HepG2 (cell line): ENCODE data around the gene CASKIN1. TPM values are rescaled to one million over a fixed set of nuclear protein-coding genes. Genes with fewer than 3 reads are reported as not detected.

Experiments
- ATAC-seq: fragments of 200-7000 bp; cut with Tn5 transposase; 3 replicates; pipeline ENCODE4 v1.9.1; 2020; ENCODE audit warnings: mild to moderate bottlenecking, moderate library complexity
- BruUV-seq: library from RNA; stranded (reverse); fragments of 400-500 nt; replicated peaks from 2 replicates; lab custom pipeline; 2021; lab: Mats Ljungman, UMichigan
- CTCF ChIA-PET: fragments of 300-600 bp; formaldehyde crosslinking; extraction: SDS; loops from one replicate; lab custom pipeline; 2021; ENCODE audit warnings: low total read pairs, inconsistent platforms, low intra/inter-chr PET ratio; lab: Yijun Ruan, JAX
- POLR2A ChIA-PET: fragments of 350-600 bp; sonication (Branson Sonifier 250); formaldehyde crosslinking; loops from one replicate; lab custom pipeline; 2020; ENCODE audit warnings: antibody characterized with exemption, inconsistent platforms; lab: Yijun Ruan, JAX
- DNase-seq: peaks from one replicate; pipeline ENCODE4 v3.0.0-alpha.2; 2015; ENCODE audit warnings: low spot score
- FAIRE-seq: peaks from 3 replicates; lab custom pipeline; 2011; peaks lifted over from hg19 to GRCh38; lab: Jason Lieb, UNC
- H2AFZ ChIP-seq: one replicate; pipeline ENCODE4 v1.6.1; 2011; ENCODE audit warnings: low read length, inconsistent platforms
- H3K27ac ChIP-seq: fragments of 300-600 bp; 3 replicates; pipeline ENCODE4 v1.8.0; 2011; ENCODE audit warnings: mixed run types, mild to moderate bottlenecking, mixed read lengths, low read length, inconsistent platforms; ENCODE audit not compliant: insufficient read depth; ENCODE audit errors: extremely low read length
- H3K27me3 ChIP-seq, 2 experiments: fragments of 200-600 bp in 1 of 2; 2 replicates in 1 of 2; 3 replicates in 1 of 2; pipeline versions ENCODE4 v1.6.0 to v1.8.0; 2011; ENCODE audit warnings: low read length in 2 of 2, mild to moderate bottlenecking in 2 of 2, moderate library complexity in 2 of 2, inconsistent platforms in 1 of 2; ENCODE audit not compliant: insufficient read depth in 2 of 2, control insufficient read depth in 1 of 2
- H3K36me3 ChIP-seq, 2 experiments: fragments of 200-600 bp in 1 of 2; replicated peaks in 1 of 2; 2 replicates in 1 of 2; 3 replicates in 1 of 2; pipeline versions ENCODE4 v1.5.1 to v1.8.0; 2011; ENCODE audit warnings: low read length in 2 of 2, inconsistent platforms in 1 of 2; ENCODE audit not compliant: insufficient read depth in 2 of 2, control insufficient read depth in 1 of 2
- H3K4me1 ChIP-seq: 2 replicates; pipeline ENCODE4 v1.5.1; 2012; ENCODE audit warnings: low read length, inconsistent platforms; ENCODE audit not compliant: insufficient read depth
- H3K4me2 ChIP-seq: 2 replicates; pipeline ENCODE4 v1.6.0; 2011; ENCODE audit warnings: low read depth, low read length, inconsistent platforms
- H3K4me3 ChIP-seq, 3 experiments: fragments of 200-600 bp in 1 of 3; sonication (generic), shearing (Covaris generic) in 1 of 3; replicated peaks in 1 of 3; 2 replicates each; pipeline ENCODE4 v1.5.1; 2011 to 2016; ENCODE audit warnings: low read length in 3 of 3, inconsistent platforms in 2 of 3, low read depth in 2 of 3, mild to moderate bottlenecking in 2 of 3, control low read depth in 1 of 3, mixed read lengths in 1 of 3; ENCODE audit not compliant: insufficient read depth in 1 of 3
- H3K79me2 ChIP-seq: one replicate; pipeline ENCODE4 v1.6.1; 2011; ENCODE audit warnings: low read length, inconsistent platforms; ENCODE audit not compliant: insufficient read depth
- H3K9ac ChIP-seq: 2 replicates; pipeline ENCODE4 v1.6.0; 2011; ENCODE audit warnings: mild to moderate bottlenecking, low read depth, low read length, inconsistent platforms; ENCODE audit not compliant: insufficient read depth
- H3K9me3 ChIP-seq: 2 replicates; pipeline ENCODE4 v1.5.1; 2012; ENCODE audit warnings: mild to moderate bottlenecking, low read length
- H4K20me1 ChIP-seq: 2 replicates; pipeline ENCODE4 v1.6.0; 2011; ENCODE audit warnings: inconsistent platforms, mild to moderate bottlenecking, low read length, moderate library complexity; ENCODE audit not compliant: insufficient read depth
- E2F2 ChIP-seq: sonication (generic); formaldehyde crosslinking; IDR thresholded peaks from 2 replicates; pipeline ENCODE4 v1.4.0; 2020; ENCODE audit warnings: missing genetic modification reagents, borderline replicate concordance
- ELF1 ChIP-seq: sonication (generic); formaldehyde crosslinking; IDR thresholded peaks from 2 replicates; pipeline ENCODE4 v1.4.0; 2020; ENCODE audit warnings: missing genetic modification reagents
- SNAPC4 ChIP-seq: sonication (generic); formaldehyde crosslinking; IDR thresholded peaks from 2 replicates; pipeline ENCODE4 v1.4.0; 2020; ENCODE audit warnings: mild to moderate bottlenecking, missing genetic modification reagents
- TCF12 ChIP-seq, 2 experiments: fragments of 450-650 bp in 1 of 2; sonication (generic) in 1 of 2; formaldehyde crosslinking in 1 of 2; IDR thresholded peaks; 2 replicates each; pipeline versions ENCODE4 v1.6.1 to v1.8.0; 2017 to 2022; ENCODE audit warnings: antibody characterized with exemption in 1 of 2, mild to moderate bottlenecking in 1 of 2, missing genetic modification reagents in 1 of 2, moderate library complexity in 1 of 2
- ZBTB10 ChIP-seq: sonication (generic); formaldehyde crosslinking; IDR thresholded peaks from 2 replicates; pipeline ENCODE4 v1.4.0; 2020; ENCODE audit warnings: missing genetic modification reagents, borderline replicate concordance
- ZNF232 ChIP-seq: sonication (generic); formaldehyde crosslinking; IDR thresholded peaks from 2 replicates; pipeline ENCODE4 v1.4.0; 2020; ENCODE audit warnings: missing genetic modification reagents, borderline replicate concordance
- ZNF274 ChIP-seq: sonication (generic); formaldehyde crosslinking; IDR thresholded peaks from 2 replicates; pipeline ENCODE4 v1.5.1; 2020; ENCODE audit warnings: mild to moderate bottlenecking, missing genetic modification reagents
- ZNF337 ChIP-seq: sonication (generic); formaldehyde crosslinking; IDR thresholded peaks from 2 replicates; pipeline ENCODE4 v1.5.1; 2020; ENCODE audit warnings: missing genetic modification reagents, low read depth, mild to moderate bottlenecking, borderline replicate concordance
- ZNF770 ChIP-seq: sonication (generic); formaldehyde crosslinking; IDR thresholded peaks from 2 replicates; pipeline ENCODE4 v1.5.0; 2020; ENCODE audit warnings: mild to moderate bottlenecking, missing genetic modification reagents
- WGBS: methylation state at CpG from one replicate; pipeline ENCODE4 v1.1.6; 2017; ENCODE audit warnings: low lambda C conversion rate; 5-methylcytosine and 5-hydroxymethylcytosine counted together
- in situ Hi-C: cut with HindIII; loops from 2 replicates; pipeline ENCODE4 v1.10.0; 2017; ENCODE audit warnings: low pct_unique_long_range_greater_than_20kb; ENCODE audit not compliant: extremely low pct_ligation_motif_present
- intact Hi-C: fragments of 100-400 bp; cut with micrococcal nuclease; formaldehyde crosslinking; loops from one replicate; pipeline ENCODE4 v1.10.0; 2022; ENCODE audit not compliant: unreplicated experiment
- polyA plus RNA-seq, 8 experiments: library from polyadenylated mRNA; depleted of rRNA in 3 of 8; stranded (reverse) in 7 of 8; unstranded in 1 of 8; fragments of >200 nt; fragmentation: Illumina TruSeq in 4 of 8; extraction: Trizol in 4 of 8; gene quantifications; 2 replicates each; pipeline versions ENCODE4 v1.2.1 to v1.2.3, GENCODE V29; 2011 to 2016; ENCODE audit warnings: low read depth in 4 of 8, missing spikeins in 1 of 8, mixed read lengths in 1 of 8; ENCODE audit not compliant: insufficient read depth in 1 of 8
- total RNA-seq, 5 experiments: library from RNA; depleted of rRNA; stranded (reverse); fragments of >200 nt; fragmentation: Illumina TruSeq; extraction: Trizol; gene quantifications; 2 replicates each; pipeline ENCODE4 v1.2.3, GENCODE V29; 2016; ENCODE audit warnings: low read depth in 1 of 5

The CASKIN1 gene
- total and polyA plus RNA-seq, 2 of the 13 experiments (the other 11 are each of a cell fraction or from before 2014, with no cell fraction given), result 1.2 to 2.2 TPM

GRCh38 chr16:2189252-2189893 is 7.0 kb downstream of the CASKIN1 start (continued):
- TF ChIP-seq ZBTB10 (CRISPR knock-in tag), result 0 out of 2 replicates have a peak, but pooled peaks have one; percentile 56
- TF ChIP-seq SNAPC4 (CRISPR knock-in tag), result no peak

- Histone ChIP-seq H3K4me1 (peaks cover 28% of the 10 kb centered on the region), H3K4me3 (no peak overlapping the region), H3K79me2 (no peaks in the 10 kb centered on the region), H3K27me3 (no peaks in the 10 kb centered on the region), H3K9me3 (no peaks in the 10 kb centered on the region), H3K36me3 (no peaks in the 10 kb centered on the region), H3K27ac (no peak overlapping the region), H2AFZ (no peak overlapping the region), H4K20me1 (no peaks in the 10 kb centered on the region), H3K4me2 (no peak overlapping the region), H3K9ac (no peak overlapping the region)
- no peak for FAIRE-seq
- ChIA-PET POLR2A (interaction anchor here (1.1 to 1.5 kb wide), 2 partner anchors 33 to 48 kb away, joined by 3 to 9 read pairs; partner anchors contain the start of gene TRAF7), CTCF (no interaction called here)
- WGBS, result 80% methylated on average over 7 of the region's 8 CpGs
- intact Hi-C loops (no loop called here), in situ Hi-C loops (no loop called here)
- ATAC-seq, result no peak
- DNase-seq, result no peak
- no TSS peak for BruUV-seq
- no peak for TF ChIP-seq ZNF232 (CRISPR knock-in tag)
- TF ChIP-seq ZNF274 (CRISPR knock-in tag), result no peak
- TF ChIP-seq E2F2 (CRISPR knock-in tag), result no peak
- TF ChIP-seq TCF12 (IDR thresholded peaks at IDR 0.05), result no peak
- TF ChIP-seq TCF12 (CRISPR knock-in tag; IDR thresholded peaks at IDR 0.05), result no peak
- no peak for TF ChIP-seq ZNF337 (CRISPR knock-in tag)
- peak; percentile 71 for TF ChIP-seq ZNF770 (CRISPR knock-in tag)
- TF ChIP-seq ELF1 (CRISPR knock-in tag), result no peak
Measured at GRCh38 chr16:2188395-2188794, 8.0 kb downstream of the CASKIN1 start.
